ENCODE measurements around the gene NOTCH4. TPM values are rescaled to one million over a fixed set of nuclear protein-coding genes. Genes with fewer than 3 reads are reported as not detected.

NOTCH4 gene
- total RNA-seq, 2 experiments from 2014 or later: 0.47 to 0.53 TPM

DNA sequence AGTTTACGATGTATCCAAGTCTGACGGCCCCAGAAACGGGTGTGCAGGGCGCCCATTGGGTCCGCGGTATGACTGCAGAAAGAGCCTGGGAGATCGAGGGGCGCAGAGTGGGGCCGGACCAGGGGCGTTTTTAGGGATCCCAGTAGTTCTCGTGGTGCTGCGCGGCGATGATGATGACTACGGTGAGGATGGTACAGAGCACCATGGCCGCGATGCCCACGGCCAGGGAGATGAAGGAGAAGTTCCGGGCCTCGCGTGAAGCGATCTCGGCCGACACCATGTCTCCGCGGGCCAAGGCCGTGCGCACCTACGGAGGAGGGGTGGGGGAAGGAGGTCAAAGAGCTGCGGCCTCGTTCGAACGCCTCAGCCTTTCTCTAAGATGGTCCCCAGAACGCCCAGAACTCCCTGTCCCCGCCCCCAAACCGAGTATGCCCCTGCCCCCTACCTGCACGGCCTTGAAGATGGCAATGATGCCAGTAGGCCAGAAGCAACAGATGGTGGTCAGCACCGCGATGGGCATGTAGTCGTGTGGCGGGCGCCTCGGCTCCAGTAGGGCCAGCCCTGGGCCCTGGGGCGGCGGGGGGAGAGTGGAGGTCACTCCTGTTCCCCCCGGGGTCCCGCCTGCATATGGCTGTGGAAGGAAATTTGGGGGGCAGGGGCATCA lies 74.6 kb downstream of the NOTCH4 start:
- ChIA-PET CTCF (interaction anchor here (1.0 to 1.7 kb wide), 4 partner anchors 13 to 96 kb away, joined by 3 to 5 read pairs (median 4); no protein-coding TSS in a partner anchor), POLR2A (interaction anchor here (1.1 to 1.2 kb wide), 2 partner anchors 22 to 46 kb away, joined by 3 read pairs; partner anchors contain the start of gene ATF6B)
- no peak for TF ChIP-seq CTCF (IDR thresholded peaks at IDR 0.05)
- peaks cover 0 to 11% of the 10 kb centered on the region in 2 experiments for H3K9me3 ChIP-seq (ENCODE audit: control insufficient read depth in 1 of 2, insufficient read depth in 1 of 2, low read length in 2 of 2)
- Mint-ChIP-seq H3K27ac (peak overlapping the region; percentile 86), H3K9me3 (no peaks in the 10 kb centered on the region), H3K4me1 (ENCODE audit: low read depth) (peaks cover 56% of the 10 kb centered on the region), H3K27me3 (peaks cover 32% of the 10 kb centered on the region), H3K36me3 (ENCODE audit: low read depth) (peaks cover 8% of the 10 kb centered on the region), H3K4me3 (peak overlapping the region; percentile 94)
- peaks cover 53% of the 10 kb centered on the region for H3K4me1 ChIP-seq (ENCODE audit: insufficient read depth, low read length)
- intact Hi-C loops (cut with DNase I, micrococcal nuclease): loop anchor here in 1 of 2 experiments (5.0 kb wide), 1 partner anchor 43 kb away; the partner anchor contains the start of genes GPSM3 and PBX2
- H3K27me3 ChIP-seq (ENCODE audit: control insufficient read depth in 1 of 2, insufficient read depth in 2 of 2, low read length in 2 of 2): peaks cover 11 to 26% of the 10 kb centered on the region in 2 experiments
- peak in 1 of 14 experiments; percentile 38 for DNase-seq
- H3K27ac ChIP-seq (ENCODE audit: low read depth in 1 of 2, low read length in 2 of 2): no peak overlapping the region
- H3K4me3 ChIP-seq (ENCODE audit: low read length): peak overlapping the region; percentile 53
- ATAC-seq (ENCODE audit: poor library complexity): peak; percentile 14
- no peaks in the 10 kb centered on the region for H3K36me3 ChIP-seq (ENCODE audit: insufficient read depth, low read length)

GRCh38 chr6:32148289-32149091 lies 75.4 kb downstream of the NOTCH4 start:
- Histone ChIP-seq H3K9me3 (ENCODE audit: control insufficient read depth in 1 of 2, insufficient read depth in 1 of 2, low read length in 2 of 2) (peaks cover 0 to 11% of the 10 kb centered on the region in 2 experiments), H3K36me3 (ENCODE audit: insufficient read depth, low read length) (no peaks in the 10 kb centered on the region), H3K27ac (ENCODE audit: low read depth in 1 of 2, low read length in 2 of 2) (no peak overlapping the region), H3K27me3 (ENCODE audit: control insufficient read depth in 1 of 2, insufficient read depth in 2 of 2, low read length in 2 of 2) (peaks cover 11 to 26% of the 10 kb centered on the region in 2 experiments), H3K4me3 (ENCODE audit: low read length) (peak overlapping the region; percentile 53), H3K4me1 (ENCODE audit: insufficient read depth, low read length) (peaks cover 45% of the 10 kb centered on the region)
- Mint-ChIP-seq H3K4me1 (ENCODE audit: low read depth) (peaks cover 49% of the 10 kb centered on the region), H3K36me3 (ENCODE audit: low read depth) (peaks cover 4% of the 10 kb centered on the region), H3K27ac (peak overlapping the region; percentile 86), H3K4me3 (peak overlapping the region; percentile 94), H3K9me3 (no peaks in the 10 kb centered on the region), H3K27me3 (peaks cover 32% of the 10 kb centered on the region)
- ATAC-seq (ENCODE audit: poor library complexity) (peak; percentile 82), DNase-seq (peak; percentile 42 to 81 (median 69))
- CTCF ChIA-PET: interaction anchor here (0.6 to 1.7 kb wide), 7 partner anchors 12 to 97 kb away, joined by 3 to 5 read pairs (median 3); partner anchors contain the start of gene FKBPL
- POLR2A ChIA-PET: interaction anchor here (1.1 to 1.2 kb wide), 2 partner anchors 21 to 47 kb away, joined by 3 read pairs; partner anchors contain the start of gene ATF6B
- TF ChIP-seq CTCF (IDR thresholded peaks at IDR 0.05): peak; percentile 39
- intact Hi-C loops (cut with DNase I, micrococcal nuclease): loop anchor here in 1 of 2 experiments (5.0 kb wide), 1 partner anchor 44 kb away; the partner anchor contains the start of genes GPSM3 and PBX2

All from CD4-positive, alpha-beta T cell (primary cell).